KOPT-K1 (cell line): Measurements from ENCODE around the gene A2ML1.
"Not testable (repeated sequence)": the region's sequence is repeated elsewhere in the genome, so short reads cannot be mapped to it uniquely, and the experiment has no call there.

Source experiments
- H3K27ac ChIP-seq: fragments of 200-600 bp; sonication (generic); 2 replicates; pipeline ENCODE4 v1.5.1; 2016; ENCODE audit warnings: antibody characterized with exemption, mild to moderate bottlenecking, low read depth, low read length; ENCODE audit not compliant: poor library complexity, severe bottlenecking
- H3K36me3 ChIP-seq: fragments of 200-600 bp; sonication (generic); 2 replicates; pipeline ENCODE4 v1.5.1; 2017; ENCODE audit warnings: antibody characterized with exemption, mild to moderate bottlenecking, low read length, moderate library complexity; ENCODE audit not compliant: insufficient read depth
- H3K9me3 ChIP-seq: fragments of 200-600 bp; sonication (generic); 2 replicates; pipeline ENCODE4 v1.5.1; 2017; ENCODE audit warnings: antibody characterized with exemption, low read length, mild to moderate bottlenecking; ENCODE audit not compliant: insufficient read depth, poor library complexity, severe bottlenecking

The A2ML1 gene

GRCh38 chr12:8822298-8822697 lies at the start of gene A2ML1:
TSS of gene A2ML1 (plus strand) at chr12:8822621. CDS start at chr12:8822652, 31 bp downstream.
- no peak within 1 kb of the TSS for H3K27ac ChIP-seq
- no peaks in the 10 kb centered on the region for H3K36me3 ChIP-seq
- H3K9me3 ChIP-seq, result no peaks in the 10 kb centered on the region

GRCh38 chr12:8773461-8773860 lies 49.0 kb upstream of the A2ML1 start:
- H3K36me3 ChIP-seq, result peaks cover 15% of the 10 kb centered on the region; the same call in 1 of the 2 replicates
- no peak overlapping the region for H3K27ac ChIP-seq
- no peaks in the 10 kb centered on the region for H3K9me3 ChIP-seq

DNA sequence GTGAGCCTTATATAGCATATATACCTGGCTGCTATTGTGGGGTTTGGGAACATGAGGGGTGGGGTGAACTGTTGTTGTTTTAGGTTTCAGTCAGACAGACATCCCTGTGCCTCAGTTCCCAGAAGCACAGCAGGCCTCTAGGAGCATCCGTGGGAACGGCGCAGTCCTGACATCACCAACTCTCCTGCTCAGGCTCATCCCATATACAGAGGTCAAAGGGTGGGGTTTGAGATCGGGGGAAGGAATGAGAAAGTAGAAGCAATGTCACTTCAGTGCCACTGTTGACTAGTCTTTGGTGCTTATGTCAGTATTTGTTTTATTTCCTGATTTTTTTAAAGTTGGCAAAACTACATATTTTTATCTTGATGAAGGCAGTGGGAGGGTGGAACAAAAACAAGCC lies 43.1 kb upstream of the A2ML1 start:
- H3K36me3 ChIP-seq, result peaks cover 26% of the 10 kb centered on the region
- no peaks in the 10 kb centered on the region for H3K9me3 ChIP-seq
- H3K27ac ChIP-seq, result no peak overlapping the region

- no peaks in the 10 kb centered on the region for H3K9me3 ChIP-seq
- peaks cover 26% of the 10 kb centered on the region for H3K36me3 ChIP-seq
These were observed 42.6 kb upstream of the A2ML1 start for GRCh38 chr12:8779862-8780261.

DNA sequence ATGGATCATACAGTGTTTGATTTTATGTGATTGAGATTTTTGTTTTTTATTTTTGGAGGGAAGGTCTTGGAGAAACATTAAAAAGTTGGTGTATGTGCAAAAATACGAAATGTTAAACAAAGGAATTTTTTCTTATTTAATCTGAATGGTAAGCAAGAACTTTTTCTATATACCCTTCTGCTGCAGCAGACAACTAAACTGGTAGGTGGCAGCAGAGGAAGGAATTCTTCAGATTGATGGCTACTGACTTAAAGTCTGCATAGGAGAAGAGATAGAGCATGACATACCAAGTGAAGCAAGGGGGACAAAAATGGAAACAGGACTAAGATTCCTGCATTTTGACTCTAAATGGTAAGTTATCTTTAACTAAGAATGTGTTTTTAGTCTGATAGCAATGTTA lies 42.0 kb upstream of the A2ML1 start:
- Histone ChIP-seq H3K36me3 (peaks cover 26% of the 10 kb centered on the region), H3K27ac (no peak overlapping the region), H3K9me3 (no peaks in the 10 kb centered on the region)

More at GRCh38 chr12:8779862-8780261, 42.6 kb upstream of the A2ML1 start:
- H3K27ac ChIP-seq, result no peak overlapping the region

DNA sequence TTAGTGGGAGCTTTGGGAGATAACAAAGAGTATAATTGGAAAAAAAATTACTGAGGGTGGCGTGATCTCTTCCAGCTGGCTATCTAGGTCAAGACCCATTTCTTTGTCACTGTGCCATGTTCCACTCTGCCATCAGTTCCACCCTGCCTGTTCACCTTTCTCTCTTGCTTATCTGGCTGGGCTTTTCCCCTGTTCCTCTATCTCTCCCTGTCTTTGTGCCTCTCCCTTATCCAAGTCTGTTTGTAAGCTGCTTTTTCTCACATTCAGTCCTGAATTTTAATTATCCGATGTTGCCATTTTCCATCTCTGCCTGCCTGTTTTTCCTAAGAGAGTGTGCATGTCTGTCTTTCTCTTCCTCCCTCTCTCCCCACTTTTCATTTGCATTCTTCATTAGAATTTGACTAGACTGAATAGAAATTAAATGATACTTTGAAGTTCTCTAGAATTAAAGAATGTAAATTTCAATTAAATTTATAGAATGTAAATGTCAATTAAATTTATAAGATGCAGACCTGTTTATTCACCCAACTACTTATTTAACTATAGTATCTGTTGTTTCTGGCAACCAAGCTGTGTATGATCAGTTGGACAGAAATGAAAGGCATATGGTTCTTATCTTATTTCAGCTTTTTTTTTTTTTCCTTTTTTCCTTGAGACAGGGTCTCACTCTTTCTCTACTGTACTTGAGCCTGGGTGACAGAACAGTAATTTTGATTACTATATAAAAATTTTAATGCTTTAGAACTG lies 40.9 kb upstream of the A2ML1 start:
- Histone ChIP-seq H3K9me3 (no peaks in the 10 kb centered on the region), H3K36me3 (peaks cover 25% of the 10 kb centered on the region), H3K27ac (no peak overlapping the region)

- Histone ChIP-seq H3K27ac (no peak overlapping the region), H3K36me3 (peaks cover 8% of the 10 kb centered on the region), H3K9me3 (no peaks in the 10 kb centered on the region)
These were observed 38.0 kb upstream of the A2ML1 start for GRCh38 chr12:8784290-8784888.

GRCh38 chr12:8785499-8785898 lies 36.9 kb upstream of the A2ML1 start:
- Histone ChIP-seq H3K36me3 (peaks cover 8% of the 10 kb centered on the region), H3K27ac (no peak overlapping the region), H3K9me3 (no peaks in the 10 kb centered on the region)

- H3K27ac ChIP-seq, H3K36me3 ChIP-seq, H3K9me3 ChIP-seq: not testable (repeated sequence)
These were observed 35.2 kb upstream of the A2ML1 start for GRCh38 chr12:8787206-8787605.

- H3K27ac ChIP-seq, H3K36me3 ChIP-seq, H3K9me3 ChIP-seq: not testable (repeated sequence)
These were observed 33.7 kb upstream of the A2ML1 start for GRCh38 chr12:8788706-8789105.

DNA sequence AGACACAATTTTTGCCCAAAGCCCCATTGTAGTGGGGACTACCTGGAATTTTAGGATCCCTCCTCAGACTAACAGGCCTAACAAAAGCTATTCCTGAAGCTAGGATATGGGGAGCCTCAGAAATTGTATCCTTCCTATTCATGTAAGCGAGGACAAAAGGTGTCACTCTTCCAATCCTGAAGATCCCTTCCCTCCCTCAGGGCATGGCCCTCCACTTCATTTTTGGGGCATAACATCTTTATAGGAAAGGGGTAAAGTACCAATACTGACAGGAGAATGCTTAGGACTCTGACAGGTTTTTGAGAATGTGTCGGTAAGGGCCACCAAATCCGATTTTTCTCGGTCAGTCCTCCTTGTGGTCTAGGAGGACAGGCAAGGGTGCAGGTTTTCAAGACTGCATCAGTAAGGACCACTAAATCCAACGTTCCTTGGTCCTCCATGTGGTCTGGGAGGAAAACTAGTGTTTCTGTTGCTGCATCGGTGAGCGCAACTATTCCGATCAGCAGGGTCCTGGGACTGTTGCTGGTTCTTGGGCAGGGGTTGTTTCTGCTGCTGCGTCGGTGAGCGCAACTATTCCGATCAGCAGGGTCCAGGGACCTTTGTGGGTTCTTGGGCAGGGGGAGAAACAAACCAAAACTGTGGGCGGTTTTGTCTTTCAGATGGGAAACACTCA lies 32.9 kb upstream of the A2ML1 start:
- H3K9me3 ChIP-seq, H3K36me3 ChIP-seq, H3K27ac ChIP-seq: not testable (repeated sequence)

GRCh38 chr12:8793226-8793625 lies 29.2 kb upstream of the A2ML1 start:
- not testable (repeated sequence) for H3K36me3 ChIP-seq, H3K9me3 ChIP-seq, H3K27ac ChIP-seq

GRCh38 chr12:8794611-8795010 lies 27.8 kb upstream of the A2ML1 start:
- H3K9me3 ChIP-seq, H3K36me3 ChIP-seq, H3K27ac ChIP-seq: not testable (repeated sequence)

DNA sequence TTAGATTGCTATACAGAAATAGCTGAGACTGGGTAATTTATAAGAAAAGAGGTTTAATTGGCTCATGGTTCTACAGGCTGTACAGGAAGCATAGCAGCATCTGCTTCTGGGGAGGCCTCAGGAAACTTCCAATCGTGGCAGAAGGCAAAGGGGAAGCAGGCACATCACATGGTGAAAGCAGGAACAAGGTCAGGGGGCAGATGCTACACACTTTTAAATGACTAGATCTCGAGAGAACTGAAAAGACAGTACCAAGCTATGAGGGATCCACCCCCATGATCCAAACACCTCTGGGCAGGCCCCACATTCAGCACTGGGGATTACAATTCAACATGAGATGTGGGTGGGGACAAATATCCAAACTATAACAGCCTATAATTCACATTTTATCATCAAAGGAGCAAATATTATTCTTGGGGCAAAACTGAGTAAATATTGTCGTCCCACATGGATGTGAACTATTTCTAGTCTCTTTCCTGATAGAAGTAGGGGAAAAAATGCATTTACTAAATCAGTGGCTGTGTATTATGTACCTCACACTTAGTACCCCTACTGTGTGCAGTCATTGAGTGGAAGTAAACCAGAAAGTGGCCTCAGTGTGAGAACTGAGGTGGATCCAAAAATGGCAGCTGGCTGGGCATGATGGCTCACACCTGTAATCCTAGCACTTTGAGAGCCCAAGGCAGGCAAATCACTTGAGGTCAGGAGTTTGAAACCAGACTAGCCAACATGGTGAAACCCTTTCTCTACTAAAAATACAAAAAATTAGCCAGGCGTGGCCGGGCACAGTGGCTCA lies 25.4 kb upstream of the A2ML1 start:
- Histone ChIP-seq H3K9me3 (no peaks in the 10 kb centered on the region), H3K36me3 (no peaks in the 10 kb centered on the region), H3K27ac (no peak overlapping the region)

DNA sequence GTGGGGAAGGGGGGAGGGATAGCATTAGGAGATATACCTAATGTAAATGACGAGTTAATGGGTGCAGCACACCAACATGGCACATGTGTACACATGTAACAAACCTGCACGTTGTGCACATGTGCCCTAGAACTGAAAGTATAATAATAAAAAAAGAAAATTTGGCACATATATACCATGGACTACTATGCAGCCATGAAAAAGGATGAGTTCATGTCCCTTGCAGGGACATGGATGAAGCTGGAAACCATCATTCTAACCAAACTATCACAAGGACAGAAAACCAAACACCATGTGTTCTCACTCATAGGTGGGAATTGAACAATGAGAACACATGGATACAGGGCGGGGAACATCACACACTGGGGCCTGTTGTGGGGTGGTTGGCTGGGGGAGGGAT lies 21.2 kb upstream of the A2ML1 start:
- H3K36me3 ChIP-seq, H3K9me3 ChIP-seq, H3K27ac ChIP-seq: not testable (repeated sequence)
